ENCODE data around the gene SFTPB.

GRCh38 chr2:85646166-85646565, 21.8 kb downstream of the SFTPB start:
- TF ChIP-seq, protein P1, sequence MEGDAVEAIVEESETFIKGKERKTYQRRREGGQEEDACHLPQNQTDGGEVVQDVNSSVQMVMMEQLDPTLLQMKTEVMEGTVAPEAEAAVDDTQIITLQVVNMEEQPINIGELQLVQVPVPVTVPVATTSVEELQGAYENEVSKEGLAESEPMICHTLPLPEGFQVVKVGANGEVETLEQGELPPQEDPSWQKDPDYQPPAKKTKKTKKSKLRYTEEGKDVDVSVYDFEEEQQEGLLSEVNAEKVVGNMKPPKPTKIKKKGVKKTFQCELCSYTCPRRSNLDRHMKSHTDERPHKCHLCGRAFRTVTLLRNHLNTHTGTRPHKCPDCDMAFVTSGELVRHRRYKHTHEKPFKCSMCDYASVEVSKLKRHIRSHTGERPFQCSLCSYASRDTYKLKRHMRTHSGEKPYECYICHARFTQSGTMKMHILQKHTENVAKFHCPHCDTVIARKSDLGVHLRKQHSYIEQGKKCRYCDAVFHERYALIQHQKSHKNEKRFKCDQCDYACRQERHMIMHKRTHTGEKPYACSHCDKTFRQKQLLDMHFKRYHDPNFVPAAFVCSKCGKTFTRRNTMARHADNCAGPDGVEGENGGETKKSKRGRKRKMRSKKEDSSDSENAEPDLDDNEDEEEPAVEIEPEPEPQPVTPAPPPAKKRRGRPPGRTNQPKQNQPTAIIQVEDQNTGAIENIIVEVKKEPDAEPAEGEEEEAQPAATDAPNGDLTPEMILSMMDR (IDR thresholded peaks at IDR 0.05): no peak
- no peak for TF ChIP-seq POLR2AphosphoS5 (IDR thresholded peaks at IDR 0.05; ENCODE audit: insufficient read depth in 1 of 2, low read depth in 1 of 2)

Data from vagina (tissue), 2 donors.